ENCODE data around the gene EFCC1.
"Not testable (repeated sequence)": the region's sequence is repeated elsewhere in the genome, so short reads cannot be mapped to it uniquely, and the experiment has no call there.

The EFCC1 gene

GRCh38 chr3:129063841-129064482 is 62.9 kb downstream of the EFCC1 start:
- Histone ChIP-seq H3K36me3 (ENCODE audit: control insufficient read depth, insufficient read depth, low read length) (no peaks in the 10 kb centered on the region), H3K4me3 (replicated peaks; ENCODE audit: low read depth, low read length) (no peak overlapping the region), H3K27me3 (replicated peaks; ENCODE audit: control insufficient read depth, insufficient read depth, low read length) (0 out of 2 replicates have a peak, but pooled peaks cover 1% of the 10 kb centered on the region)
- no peak for DNase-seq (ENCODE audit: extremely low read depth, insufficient read length)
- no peak for TF ChIP-seq CTCF (IDR thresholded peaks at IDR 0.05; ENCODE audit: insufficient read depth, low read length, poor library complexity, severe bottlenecking)

DNA sequence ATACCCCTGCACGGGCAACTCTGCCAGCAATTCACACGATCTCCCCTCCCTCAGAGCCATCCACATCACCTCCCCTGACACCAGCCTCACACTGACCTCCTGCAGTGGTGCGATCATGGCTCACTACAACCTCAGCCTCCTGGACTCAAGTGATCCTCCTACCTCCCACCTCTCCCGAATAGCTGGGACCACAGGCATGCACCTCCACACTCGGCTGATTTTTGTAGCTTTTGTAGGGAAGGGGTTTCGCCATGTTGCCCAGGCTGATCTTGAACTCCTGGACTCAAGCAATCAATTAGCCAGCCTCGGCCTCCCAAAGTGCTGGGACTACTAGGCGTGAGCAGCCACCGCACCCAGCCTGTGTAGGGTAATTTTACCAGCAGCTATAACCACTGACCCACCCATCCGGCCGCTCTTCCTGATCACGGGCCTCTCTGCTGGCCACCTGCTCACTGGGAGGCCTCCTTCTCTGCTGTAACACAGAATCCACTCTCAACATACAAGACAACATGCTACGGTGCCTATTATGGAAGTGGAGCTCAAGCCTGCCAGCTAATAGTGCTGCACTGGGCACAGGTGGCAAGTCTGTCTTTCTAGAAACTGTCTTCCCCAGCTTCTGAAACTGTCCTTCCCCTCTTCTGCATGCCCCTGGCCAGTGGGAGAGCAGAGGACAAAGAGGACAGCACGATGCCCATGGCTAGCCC is 64.1 kb downstream of the EFCC1 start:
- DNase-seq (ENCODE audit: extremely low read depth, insufficient read length), result no peak
- no peak overlapping the region for H3K4me3 ChIP-seq (replicated peaks; ENCODE audit: low read depth, low read length)
- no peaks in the 10 kb centered on the region for H3K36me3 ChIP-seq (ENCODE audit: control insufficient read depth, insufficient read depth, low read length)
- TF ChIP-seq CTCF (IDR thresholded peaks at IDR 0.05; ENCODE audit: insufficient read depth, low read length, poor library complexity, severe bottlenecking), result no peak
- peaks cover 1% of the 10 kb centered on the region; the same call in 1 of the 2 replicates for H3K27me3 ChIP-seq (replicated peaks; ENCODE audit: control insufficient read depth, insufficient read depth, low read length)

DNA sequence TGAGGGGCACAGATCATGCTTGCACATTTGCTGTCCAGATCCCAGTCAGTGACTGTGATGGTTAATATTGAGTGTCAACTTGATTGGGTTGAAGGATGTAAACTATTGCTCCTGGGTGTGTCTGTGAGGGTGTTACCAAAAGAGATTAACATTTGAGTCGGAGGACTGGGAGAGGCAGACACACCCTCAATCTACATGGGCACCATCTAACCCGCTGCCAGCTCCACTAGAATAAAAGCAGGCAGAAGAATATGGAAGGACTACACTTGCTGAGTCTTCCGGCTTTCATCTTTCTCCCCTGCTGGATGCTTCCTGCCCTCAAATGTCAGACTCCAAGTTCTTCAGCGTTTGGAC is 64.6 kb downstream of the EFCC1 start:
- no peaks in the 10 kb centered on the region; the same call in 1 of the 2 replicates for H3K27me3 ChIP-seq (replicated peaks; ENCODE audit: control insufficient read depth, insufficient read depth, low read length)
- TF ChIP-seq CTCF (IDR thresholded peaks at IDR 0.05; ENCODE audit: insufficient read depth, low read length, poor library complexity, severe bottlenecking), result no peak
- no peaks in the 10 kb centered on the region for H3K36me3 ChIP-seq (ENCODE audit: control insufficient read depth, insufficient read depth, low read length)
- H3K4me3 ChIP-seq (replicated peaks; ENCODE audit: low read depth, low read length), result no peak overlapping the region
- DNase-seq (ENCODE audit: extremely low read depth, insufficient read length), result no peak

- H3K27me3 ChIP-seq (replicated peaks; ENCODE audit: control insufficient read depth, insufficient read depth, low read length); DNase-seq (ENCODE audit: extremely low read depth, insufficient read length); H3K4me3 ChIP-seq (replicated peaks; ENCODE audit: low read depth, low read length); H3K36me3 ChIP-seq (ENCODE audit: control insufficient read depth, insufficient read depth, low read length): not testable (repeated sequence)
These were observed 66.6 kb downstream of the EFCC1 start for GRCh38 chr3:129067719-129068118.

- H3K36me3 ChIP-seq (ENCODE audit: control insufficient read depth, insufficient read depth, low read length), result no peaks in the 10 kb centered on the region
- no peak for DNase-seq (ENCODE audit: extremely low read depth, insufficient read length)
- TF ChIP-seq CTCF (IDR thresholded peaks at IDR 0.05; ENCODE audit: insufficient read depth, low read length, poor library complexity, severe bottlenecking), result no peak
- H3K27me3 ChIP-seq (replicated peaks; ENCODE audit: control insufficient read depth, insufficient read depth, low read length), result no peaks in the 10 kb centered on the region; the same call in 1 of the 2 replicates
- no peak overlapping the region for H3K4me3 ChIP-seq (replicated peaks; ENCODE audit: low read depth, low read length)
These were observed 67.3 kb downstream of the EFCC1 start for GRCh38 chr3:129068291-129068886.

GRCh38 chr3:129069313-129070085 is 68.4 kb downstream of the EFCC1 start:
- DNase-seq (ENCODE audit: extremely low read depth, insufficient read length); H3K27me3 ChIP-seq (replicated peaks; ENCODE audit: control insufficient read depth, insufficient read depth, low read length); H3K36me3 ChIP-seq (ENCODE audit: control insufficient read depth, insufficient read depth, low read length): not testable (repeated sequence)

More at GRCh38 chr3:129069313-129070085, 68.4 kb downstream of the EFCC1 start:
- H3K4me3 ChIP-seq (replicated peaks; ENCODE audit: low read depth, low read length), result not testable (repeated sequence)

Measured in GM06990 (cell line).